ENCODE data around the gene DDX60. TPM values are rescaled to one million over a fixed set of nuclear protein-coding genes. Genes with fewer than 3 reads are reported as not detected.

DDX60 gene
- 20.5 and 98.6 TPM in 2 replicates for total RNA-seq

GRCh38 chr4:168318266-168318895, at the start of gene DDX60:
Gene DDX60 (minus strand): TSS chr4:168318752. CDS start chr4:168311259, 7,493 bp downstream.

Other genes with a start within 250 kb of the DDX60 start
- gene ANXA10, start 226.2 kb downstream of the DDX60 start, total RNA-seq, result 0.30 TPM in 1 of 2 replicates, not detected in the other
- 17.9 and 102 TPM in 2 replicates for gene DDX60L, start 161.7 kb upstream of the DDX60 start, total RNA-seq
- gene PALLD, start 178.3 kb upstream of the DDX60 start, total RNA-seq, result 36.8 and 40.6 TPM in 2 replicates